ENCODE results near the gene CBX1. TPM values are rescaled to one million over a fixed set of nuclear protein-coding genes. Genes with fewer than 3 reads are reported as not detected.

The CBX1 gene
- total and polyA plus RNA-seq, 2 of the 13 experiments (the other 11 are each of a cell fraction or from before 2014, with no cell fraction given), result 17.8 to 108 TPM

GRCh38 chr17:48053758-48054237, 47.5 kb downstream of the CBX1 start:
- no peaks in the 10 kb centered on the region; a peak in 1 of 5 replicates for H3K27me3 ChIP-seq (ENCODE audit: control insufficient read depth in 1 of 2, insufficient read depth in 2 of 2, low read length in 2 of 2)
- H3K9ac ChIP-seq (ENCODE audit: insufficient read depth, low read depth, low read length), result peak overlapping the region; percentile 71; the same call in 1 of the 2 replicates
- ChIA-PET POLR2A (interaction anchor here (0.7 kb wide), 1 partner anchor 15 kb away, joined by 3 read pairs; no protein-coding TSS in a partner anchor), CTCF (ENCODE audit: low intra/inter-chr PET ratio, low total read pairs) (no interaction called here)
- BruUV-seq (replicated peaks), result no TSS peak
- peaks cover 59% of the 10 kb centered on the region for H3K4me1 ChIP-seq (ENCODE audit: insufficient read depth, low read length)
- intact Hi-C loops (cut with micrococcal nuclease; ENCODE audit: unreplicated experiment), result loop anchor here (2.0 kb wide), 1 partner anchor 21 kb away; no protein-coding TSS in a partner anchor
- TF ChIP-seq HIC2 (CRISPR knock-in tag; IDR thresholded peaks at IDR 0.05; ENCODE audit: low read depth) (peak; percentile 45; the same call in 1 of the 2 replicates), ZMYM4 (CRISPR knock-in tag; IDR thresholded peaks at IDR 0.05) (0 out of 2 replicates have a peak, but pooled peaks have one; percentile 9)
- TF ChIP-seq, protein P1, sequence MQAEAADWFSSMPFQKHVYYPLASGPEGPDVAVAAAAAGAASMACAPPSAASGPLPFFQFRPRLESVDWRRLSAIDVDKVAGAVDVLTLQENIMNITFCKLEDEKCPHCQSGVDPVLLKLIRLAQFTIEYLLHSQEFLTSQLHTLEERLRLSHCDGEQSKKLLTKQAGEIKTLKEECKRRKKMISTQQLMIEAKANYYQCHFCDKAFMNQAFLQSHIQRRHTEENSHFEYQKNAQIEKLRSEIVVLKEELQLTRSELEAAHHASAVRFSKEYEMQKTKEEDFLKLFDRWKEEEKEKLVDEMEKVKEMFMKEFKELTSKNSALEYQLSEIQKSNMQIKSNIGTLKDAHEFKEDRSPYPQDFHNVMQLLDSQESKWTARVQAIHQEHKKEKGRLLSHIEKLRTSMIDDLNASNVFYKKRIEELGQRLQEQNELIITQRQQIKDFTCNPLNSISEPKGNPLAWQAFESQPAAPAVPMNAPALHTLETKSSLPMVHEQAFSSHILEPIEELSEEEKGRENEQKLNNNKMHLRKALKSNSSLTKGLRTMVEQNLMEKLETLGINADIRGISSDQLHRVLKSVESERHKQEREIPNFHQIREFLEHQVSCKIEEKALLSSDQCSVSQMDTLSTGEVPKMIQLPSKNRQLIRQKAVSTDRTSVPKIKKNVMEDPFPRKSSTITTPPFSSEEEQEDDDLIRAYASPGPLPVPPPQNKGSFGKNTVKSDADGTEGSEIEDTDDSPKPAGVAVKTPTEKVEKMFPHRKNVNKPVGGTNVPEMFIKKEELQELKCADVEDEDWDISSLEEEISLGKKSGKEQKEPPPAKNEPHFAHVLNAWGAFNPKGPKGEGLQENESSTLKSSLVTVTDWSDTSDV (CRISPR knock-in tag; IDR thresholded peaks at IDR 0.05), result no peak
- peaks cover 42 to 81% of the 10 kb centered on the region in 2 experiments for H3K36me3 ChIP-seq (replicated peaks in 1 of 2; ENCODE audit: control insufficient read depth in 1 of 2, insufficient read depth in 2 of 2, low read length in 2 of 2)
- FAIRE-seq, result no peak
- H3K79me2 ChIP-seq (ENCODE audit: insufficient read depth, low read length), result peaks cover 52% of the 10 kb centered on the region
- H3K4me3 ChIP-seq (replicated peaks in 1 of 3; ENCODE audit: insufficient read depth in 1 of 3, low read depth in 2 of 3, low read length in 3 of 3), result peak overlapping the region in 1 of 3 experiments; percentile 41; a peak in 1 of 6 replicates
- no peak overlapping the region for H2AFZ ChIP-seq (ENCODE audit: low read length)
- no peak for ATAC-seq
- H3K4me2 ChIP-seq (ENCODE audit: low read depth, low read length), result peak overlapping the region; percentile 93
- H3K27ac ChIP-seq (ENCODE audit: extremely low read length, insufficient read depth, low read length), result peak overlapping the region; percentile 83
- in situ Hi-C loops (cut with HindIII; ENCODE audit: extremely low pct_ligation_motif_present, low pct_unique_long_range_greater_than_20kb), result no loop called here
- WGBS (ENCODE audit: low lambda C conversion rate), result 94% methylated on average over 5 of the region's 6 CpGs
- DNase-seq (ENCODE audit: low spot score), result no peak
- H4K20me1 ChIP-seq (ENCODE audit: insufficient read depth, low read length), result peaks cover 45% of the 10 kb centered on the region
- H3K9me3 ChIP-seq (ENCODE audit: low read length), result no peaks in the 10 kb centered on the region
